ENCODE results near the gene FAM117A. TPM values are rescaled to one million over a fixed set of nuclear protein-coding genes. Genes with fewer than 3 reads are reported as not detected.

FAM117A gene
- total and polyA plus RNA-seq, 2 donors (not counting 1 experiment from before 2014, with no cell fraction given), result 93.4 to 162 TPM

- Histone ChIP-seq H3K9ac (ENCODE audit: low read length) (no peak overlapping the region), H3K4me2 (replicated peaks; ENCODE audit: low read depth, low read length, poor library complexity, severe bottlenecking) (no peak overlapping the region), H3K4me1 (ENCODE audit: control insufficient read depth in 2 of 2, insufficient read depth in 2 of 2, low read length in 2 of 2) (peaks cover 10% of the 10 kb centered on the region in 2 donors), H2AFZ (ENCODE audit: insufficient read depth, low read depth, low read length, poor library complexity, severe bottlenecking) (no peak overlapping the region), H3K4me3 (ENCODE audit: control extremely low read depth in 1 of 5, extremely low read depth in 1 of 5, insufficient read depth in 1 of 5, low read depth in 2 of 5, low read length in 4 of 5) (no peak overlapping the region), H3K79me2 (ENCODE audit: control insufficient read depth, insufficient read depth, low read length) (no peaks in the 10 kb centered on the region), H4K20me1 (ENCODE audit: control insufficient read depth, insufficient read depth, low read length, poor library complexity, severe bottlenecking) (peaks cover 27% of the 10 kb centered on the region), H3K9me3 (ENCODE audit: control extremely low read depth in 1 of 3, control insufficient read depth in 2 of 3, insufficient read depth in 1 of 3, low read length in 2 of 3) (no peaks in the 10 kb centered on the region), H3K36me3 (replicated peaks in 1 of 2; ENCODE audit: control extremely low read depth in 1 of 2, control insufficient read depth in 1 of 2, extremely low read depth in 1 of 2, insufficient read depth in 2 of 2, low read length in 1 of 2) (peaks cover 11 to 94% of the 10 kb centered on the region in 2 experiments), H3K27ac (ENCODE audit: low read length in 2 of 2) (no peak overlapping the region), H3K27me3 (replicated peaks in 1 of 4; ENCODE audit: control extremely low read depth in 1 of 4, control insufficient read depth in 3 of 4, insufficient read depth in 4 of 4, low read length in 3 of 4) (no peaks in the 10 kb centered on the region)
- WGBS (ENCODE audit: insufficient coverage), result 89% methylated on average over 10 of the region's 10 CpGs
- H3K27ac Mint-ChIP-seq, result no peak overlapping the region
- ChIA-PET CTCF (interaction anchor here (0.6 to 1.6 kb wide), 2 partner anchors 9 to 310 kb away, joined by 3 to 7 read pairs; partner anchors contain the start of gene SLC35B1), POLR2A (no interaction called here)
- no peak overlapping the region for H3K4me3 Mint-ChIP-seq
- H3K4me1 Mint-ChIP-seq, result peaks cover 16% of the 10 kb centered on the region
- intact Hi-C loops (cut with micrococcal nuclease), result no loop called here
- no peak for ATAC-seq (ENCODE audit: low read depth)
- no peaks in the 10 kb centered on the region for H3K27me3 Mint-ChIP-seq
- no peak for TF ChIP-seq CTCF (IDR thresholded peaks at IDR 0.05)
- TF ChIP-seq EZH2 (IDR thresholded peaks at IDR 0.05; ENCODE audit: borderline replicate concordance, insufficient read depth, low read depth, low read length, poor library complexity, severe bottlenecking), result no peak
- DNase-seq, result no peak
- no peaks in the 10 kb centered on the region for H3K9me3 Mint-ChIP-seq (ENCODE audit: insufficient read depth)
These were observed 46.5 kb downstream of the FAM117A start for GRCh38 chr17:49717371-49717861.

- H2AFZ ChIP-seq (ENCODE audit: insufficient read depth, low read depth, low read length, poor library complexity, severe bottlenecking), result no peak overlapping the region
- H3K4me1 ChIP-seq (ENCODE audit: control insufficient read depth in 2 of 2, insufficient read depth in 2 of 2, low read length in 2 of 2), result peaks cover 10% of the 10 kb centered on the region in 2 donors
- H3K4me3 ChIP-seq (ENCODE audit: control extremely low read depth in 1 of 5, extremely low read depth in 1 of 5, insufficient read depth in 1 of 5, low read depth in 2 of 5, low read length in 4 of 5), result no peak overlapping the region
- H3K27ac Mint-ChIP-seq, result peak overlapping the region; percentile 16
- no peak overlapping the region for H3K9ac ChIP-seq (ENCODE audit: low read length)
- H3K27me3 Mint-ChIP-seq, result no peaks in the 10 kb centered on the region
- H3K36me3 ChIP-seq (replicated peaks in 1 of 2; ENCODE audit: control extremely low read depth in 1 of 2, control insufficient read depth in 1 of 2, extremely low read depth in 1 of 2, insufficient read depth in 2 of 2, low read length in 1 of 2), result peaks cover 11 to 93% of the 10 kb centered on the region in 2 experiments
- DNase-seq (no peak), ATAC-seq (ENCODE audit: low read depth) (no peak)
- H4K20me1 ChIP-seq (ENCODE audit: control insufficient read depth, insufficient read depth, low read length, poor library complexity, severe bottlenecking), result peaks cover 21% of the 10 kb centered on the region
- H3K79me2 ChIP-seq (ENCODE audit: control insufficient read depth, insufficient read depth, low read length), result no peaks in the 10 kb centered on the region
- no peaks in the 10 kb centered on the region for H3K9me3 ChIP-seq (ENCODE audit: control extremely low read depth in 1 of 3, control insufficient read depth in 2 of 3, insufficient read depth in 1 of 3, low read length in 2 of 3)
- WGBS (ENCODE audit: insufficient coverage), result 100% methylated on average over 1 of the region's 1 CpG
- ChIA-PET POLR2A (interaction anchor here (0.5 kb wide), 1 partner anchor 124 kb away, joined by 11 read pairs; no protein-coding TSS in a partner anchor), CTCF (interaction anchor here (0.6 to 1.6 kb wide), 2 partner anchors 9 to 309 kb away, joined by 3 to 7 read pairs; partner anchors contain the start of gene SLC35B1)
- no peak overlapping the region for H3K4me2 ChIP-seq (replicated peaks; ENCODE audit: low read depth, low read length, poor library complexity, severe bottlenecking)
- intact Hi-C loops (cut with micrococcal nuclease), result no loop called here
- no peaks in the 10 kb centered on the region for H3K9me3 Mint-ChIP-seq (ENCODE audit: insufficient read depth)
- no peaks in the 10 kb centered on the region for H3K27me3 ChIP-seq (replicated peaks in 1 of 4; ENCODE audit: control extremely low read depth in 1 of 4, control insufficient read depth in 3 of 4, insufficient read depth in 4 of 4, low read length in 3 of 4)
- no peak overlapping the region for H3K4me3 Mint-ChIP-seq
- TF ChIP-seq CTCF (IDR thresholded peaks at IDR 0.05) (no peak), EZH2 (IDR thresholded peaks at IDR 0.05; ENCODE audit: borderline replicate concordance, insufficient read depth, low read depth, low read length, poor library complexity, severe bottlenecking) (no peak)
- H3K4me1 Mint-ChIP-seq, result peaks cover 16% of the 10 kb centered on the region
- no peak overlapping the region for H3K27ac ChIP-seq (ENCODE audit: low read length in 2 of 2)
These were observed 47.1 kb downstream of the FAM117A start for GRCh38 chr17:49716668-49717364.

Measured in B cell (primary cell).